ENCODE data around the gene TXNDC17.

DNA sequence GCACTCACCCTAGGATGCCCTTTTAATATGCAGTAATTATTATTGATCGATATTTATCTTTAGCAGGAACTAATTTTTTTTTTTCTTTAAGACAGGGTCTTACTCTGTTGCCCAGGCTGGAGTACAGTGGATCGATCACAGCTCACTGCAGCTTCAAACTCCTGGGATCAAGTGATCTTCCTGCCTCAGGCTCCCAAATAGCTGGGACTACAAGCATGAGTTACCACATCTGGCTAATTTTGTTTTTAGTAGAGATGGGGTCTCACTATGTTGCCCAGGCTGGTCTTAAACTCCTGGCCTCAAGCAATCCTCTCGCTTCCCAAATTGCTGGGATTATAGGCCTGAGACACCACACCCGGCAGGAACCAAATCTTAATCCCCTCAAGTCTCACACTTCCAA lies 29.6 kb upstream of the TXNDC17 start:
- TF ChIP-seq, protein P1, sequence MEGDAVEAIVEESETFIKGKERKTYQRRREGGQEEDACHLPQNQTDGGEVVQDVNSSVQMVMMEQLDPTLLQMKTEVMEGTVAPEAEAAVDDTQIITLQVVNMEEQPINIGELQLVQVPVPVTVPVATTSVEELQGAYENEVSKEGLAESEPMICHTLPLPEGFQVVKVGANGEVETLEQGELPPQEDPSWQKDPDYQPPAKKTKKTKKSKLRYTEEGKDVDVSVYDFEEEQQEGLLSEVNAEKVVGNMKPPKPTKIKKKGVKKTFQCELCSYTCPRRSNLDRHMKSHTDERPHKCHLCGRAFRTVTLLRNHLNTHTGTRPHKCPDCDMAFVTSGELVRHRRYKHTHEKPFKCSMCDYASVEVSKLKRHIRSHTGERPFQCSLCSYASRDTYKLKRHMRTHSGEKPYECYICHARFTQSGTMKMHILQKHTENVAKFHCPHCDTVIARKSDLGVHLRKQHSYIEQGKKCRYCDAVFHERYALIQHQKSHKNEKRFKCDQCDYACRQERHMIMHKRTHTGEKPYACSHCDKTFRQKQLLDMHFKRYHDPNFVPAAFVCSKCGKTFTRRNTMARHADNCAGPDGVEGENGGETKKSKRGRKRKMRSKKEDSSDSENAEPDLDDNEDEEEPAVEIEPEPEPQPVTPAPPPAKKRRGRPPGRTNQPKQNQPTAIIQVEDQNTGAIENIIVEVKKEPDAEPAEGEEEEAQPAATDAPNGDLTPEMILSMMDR (IDR thresholded peaks at IDR 0.05; ENCODE audit: low read depth, low read length), result no peak
- TF ChIP-seq POLR2A (IDR thresholded peaks at IDR 0.05; ENCODE audit: extremely low read depth, insufficient read length) (no peak), MYC (IDR thresholded peaks at IDR 0.05; ENCODE audit: low read depth, low read length) (no peak)
- TF ChIP-seq, protein P2, sequence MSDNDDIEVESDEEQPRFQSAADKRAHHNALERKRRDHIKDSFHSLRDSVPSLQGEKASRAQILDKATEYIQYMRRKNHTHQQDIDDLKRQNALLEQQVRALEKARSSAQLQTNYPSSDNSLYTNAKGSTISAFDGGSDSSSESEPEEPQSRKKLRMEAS (IDR thresholded peaks at IDR 0.05; ENCODE audit: low read depth, low read length), result no peak

Data from NB4 (cell line).